Endothelial cell (in vitro differentiated cells): Measurements from ENCODE around the gene TMEM245. TPM values are rescaled to one million over a fixed set of nuclear protein-coding genes. Genes with fewer than 3 reads are reported as not detected.
A peak's percentile ranks its signal among the peaks of the same experiment; 100 is the strongest.

ENCODE experiments used
- DNase-seq: peaks from one replicate; pipeline ENCODE4 v3.0.0; 2021; ENCODE audit warnings: low spot score
- H3K27ac Mint-ChIP-seq: one replicate; pipeline ENCODE4 v1.8.0; 2021; ENCODE audit warnings: mixed read lengths, inconsistent platforms; ENCODE audit not compliant: unreplicated experiment
- H3K27me3 Mint-ChIP-seq: one replicate; pipeline ENCODE4 v1.8.0; 2021; ENCODE audit warnings: mild to moderate bottlenecking, moderate library complexity, mixed read lengths, inconsistent platforms; ENCODE audit not compliant: unreplicated experiment
- H3K36me3 Mint-ChIP-seq: one replicate; pipeline ENCODE4 v1.8.0; 2021; ENCODE audit warnings: mild to moderate bottlenecking, low read depth, mixed read lengths, inconsistent platforms; ENCODE audit not compliant: unreplicated experiment
- H3K4me1 Mint-ChIP-seq: one replicate; pipeline ENCODE4 v1.8.0; 2021; ENCODE audit warnings: mild to moderate bottlenecking, mixed read lengths, inconsistent platforms; ENCODE audit not compliant: unreplicated experiment
- H3K4me3 Mint-ChIP-seq: one replicate; pipeline ENCODE4 v1.8.0; 2021; ENCODE audit warnings: mild to moderate bottlenecking, mixed read lengths, inconsistent platforms; ENCODE audit not compliant: unreplicated experiment
- H3K9me3 Mint-ChIP-seq: one replicate; pipeline ENCODE4 v1.8.0; 2021; ENCODE audit warnings: mixed read lengths, inconsistent platforms; ENCODE audit not compliant: unreplicated experiment
- CTCF ChIP-seq: fragments of 200-600 bp; sonication (generic); IDR thresholded peaks from one replicate; pipeline ENCODE4 v1.5.0; 2021; ENCODE audit warnings: antibody characterized with exemption; ENCODE audit not compliant: unreplicated experiment
- total RNA-seq: library from RNA; stranded (reverse); fragmentation: NEBNext Ultra II Directional; extraction: Animal tissue kit (Norgen Biotek cat#: 25700); gene quantifications from one replicate; pipeline ENCODE4 v1.2.1, GENCODE V29; 2021; ENCODE audit not compliant: unreplicated experiment

TMEM245 gene
- total RNA-seq, 1 donor from 2014 or later: 32.6 TPM

GRCh38 chr9:109108318-109108717 lies 11.4 kb downstream of the TMEM245 start:
- Mint-ChIP-seq H3K27ac (no peak overlapping the region), H3K27me3 (peaks cover 2% of the 10 kb centered on the region), H3K36me3 (peaks cover 3% of the 10 kb centered on the region), H3K4me1 (peaks cover 13% of the 10 kb centered on the region), H3K9me3 (no peaks in the 10 kb centered on the region), H3K4me3 (no peak overlapping the region)
- no peak for TF ChIP-seq CTCF
- no peak for DNase-seq

DNA sequence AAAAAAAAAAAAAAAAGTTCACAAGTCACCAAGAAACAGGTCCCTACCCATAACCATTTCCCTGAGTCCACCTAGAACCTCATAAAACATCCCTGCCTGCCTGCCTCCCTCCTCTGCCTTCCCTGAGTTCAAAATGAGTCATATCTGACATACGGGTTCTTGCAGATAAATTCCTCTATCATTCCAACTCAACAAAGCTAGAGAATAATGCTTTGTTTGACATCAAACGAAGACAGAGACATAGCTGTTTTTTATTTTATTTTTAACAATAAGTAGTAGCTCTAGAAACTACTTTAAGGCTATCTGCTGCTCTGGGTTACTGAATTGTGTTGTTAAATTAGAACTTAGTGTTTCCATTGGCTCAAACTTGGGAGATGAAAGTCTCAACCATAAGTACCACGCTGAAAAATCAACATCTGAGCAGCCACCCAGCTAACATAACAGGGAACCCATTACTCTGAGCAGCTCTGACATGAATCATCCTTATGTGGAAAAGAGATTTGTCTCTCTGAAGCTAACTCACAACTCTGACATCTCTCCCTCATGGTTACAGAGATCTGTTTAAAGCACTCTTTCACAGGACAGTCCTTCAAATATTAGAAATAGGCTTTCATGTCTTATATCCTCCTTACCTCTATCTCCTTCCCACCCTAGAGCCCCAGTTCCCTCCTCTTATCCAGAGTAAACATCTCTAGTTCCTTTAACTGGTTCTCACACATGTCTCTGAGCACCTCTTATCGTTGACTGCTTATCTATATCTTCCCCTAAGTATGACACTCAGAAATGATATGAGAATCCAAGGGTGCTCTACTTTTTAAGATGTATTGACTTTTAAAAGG lies 12.1 kb downstream of the TMEM245 start:
- H3K27ac Mint-ChIP-seq: peak overlapping the region; percentile 26
- no peak overlapping the region for H3K4me3 Mint-ChIP-seq
- no peak for DNase-seq

DNA sequence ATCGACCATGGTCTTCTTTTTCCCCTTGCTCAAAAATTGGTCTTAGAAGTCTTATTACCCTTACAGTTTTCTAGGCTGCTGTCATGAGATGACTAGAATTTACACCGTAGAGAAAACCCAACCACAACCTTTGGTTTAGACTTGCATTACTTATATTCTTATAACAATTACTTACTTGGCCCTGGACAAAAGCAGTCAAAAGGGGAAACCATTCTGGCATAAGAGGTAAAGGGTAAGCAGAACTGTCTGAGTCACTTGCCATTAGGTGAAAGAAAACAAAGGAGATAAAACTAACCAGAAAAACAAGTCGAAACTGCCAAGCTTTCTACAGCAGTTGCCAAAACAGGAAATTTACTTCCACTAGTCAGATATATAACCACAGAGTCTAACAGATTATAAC lies 17.9 kb downstream of the TMEM245 start:
- Mint-ChIP-seq H3K9me3 (no peaks in the 10 kb centered on the region), H3K4me1 (peaks cover 26% of the 10 kb centered on the region), H3K4me3 (no peak overlapping the region), H3K27ac (peak overlapping the region; percentile 76), H3K27me3 (peaks cover 2% of the 10 kb centered on the region), H3K36me3 (peaks cover 10% of the 10 kb centered on the region)
- TF ChIP-seq CTCF: no peak
- DNase-seq: no peak

More for the DNA sequence above, 12.1 kb downstream of the TMEM245 start:
- Mint-ChIP-seq H3K9me3 (no peaks in the 10 kb centered on the region), H3K36me3 (peaks cover 10% of the 10 kb centered on the region), H3K4me1 (peaks cover 16% of the 10 kb centered on the region), H3K27me3 (peaks cover 2% of the 10 kb centered on the region)
- TF ChIP-seq CTCF: no peak

DNA sequence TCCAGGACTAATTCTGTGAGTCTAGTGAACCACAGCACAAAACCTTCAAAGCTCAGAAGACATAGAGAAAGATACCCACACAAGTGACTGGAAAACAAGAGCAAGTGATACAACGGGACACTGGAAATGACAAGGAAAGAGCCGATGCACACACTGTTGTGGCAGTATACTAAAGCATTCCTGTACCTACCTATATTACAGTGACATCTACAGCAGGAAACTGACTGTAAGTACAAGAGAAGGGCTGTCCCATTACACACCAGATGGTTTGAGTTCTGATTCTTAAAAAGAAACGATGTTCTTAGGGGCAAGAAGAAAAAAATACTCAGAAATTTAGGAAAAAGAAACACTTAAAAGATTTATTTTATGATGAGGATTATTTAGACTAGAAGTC lies 18.5 kb downstream of the TMEM245 start:
- H3K36me3 Mint-ChIP-seq: peaks cover 10% of the 10 kb centered on the region
- no peak overlapping the region for H3K4me3 Mint-ChIP-seq
- no peak for DNase-seq
- H3K27me3 Mint-ChIP-seq: peaks cover 2% of the 10 kb centered on the region
- no peak for TF ChIP-seq CTCF
- no peak overlapping the region for H3K27ac Mint-ChIP-seq
- H3K9me3 Mint-ChIP-seq: no peaks in the 10 kb centered on the region
- peaks cover 26% of the 10 kb centered on the region for H3K4me1 Mint-ChIP-seq

GRCh38 chr9:109100543-109101201 lies 19.1 kb downstream of the TMEM245 start:
- Mint-ChIP-seq H3K36me3 (peaks cover 10% of the 10 kb centered on the region), H3K27ac (no peak overlapping the region), H3K9me3 (no peaks in the 10 kb centered on the region), H3K27me3 (peaks cover 2% of the 10 kb centered on the region), H3K4me1 (peaks cover 26% of the 10 kb centered on the region), H3K4me3 (no peak overlapping the region)
- no peak for DNase-seq
- TF ChIP-seq CTCF: no peak
